Right cardiac atrium (tissue), 5 donors: Measurements from ENCODE around the gene FUNDC2. TPM values are rescaled to one million over a fixed set of nuclear protein-coding genes. Genes with fewer than 3 reads are reported as not detected.

Experiments
- ATAC-seq, 2 donors: fragments of 200-7000 bp; cut with Tn5 transposase; one replicate each; pipeline versions ENCODE4 v1.8.0 to v1.9.1; 2020; ENCODE audit warnings: moderate library complexity in 2 of 2, mild to moderate bottlenecking in 1 of 2
- DNase-seq, 3 donors: peaks; one replicate each; pipeline ENCODE4 v3.0.0-alpha.2; 2020
- H3K27ac ChIP-seq: one replicate; pipeline ENCODE4 v1.5.1; 2013; ENCODE audit warnings: mild to moderate bottlenecking, low read length, control low read depth, moderate library complexity
- H3K27me3 ChIP-seq: one replicate; pipeline ENCODE4 v1.6.1; 2013; ENCODE audit not compliant: control insufficient read depth, insufficient read depth
- H3K4me1 ChIP-seq: one replicate; pipeline ENCODE4 v1.6.1; 2013; ENCODE audit warnings: low read length; ENCODE audit not compliant: control insufficient read depth, insufficient read depth
- H3K4me3 ChIP-seq: one replicate; pipeline ENCODE4 v1.5.1; 2013; ENCODE audit warnings: low read length, control low read depth
- H3K9me3 ChIP-seq: one replicate; pipeline ENCODE4 v1.6.1; 2013; ENCODE audit warnings: low read length; ENCODE audit not compliant: control insufficient read depth
- WGBS: extraction: QIAGEN DNeasy Blood & Tissue Kit; methylation state at CpG from one replicate; pipeline ENCODE4 v1.1.7; 2013; 5-methylcytosine and 5-hydroxymethylcytosine counted together
- intact Hi-C, 4 donors: fragments of 100-400 bp; cut with DNase I; formaldehyde crosslinking; loops; one replicate each; pipeline versions ENCODE4 v1.11.0 to v1.14.0; 2022 to 2023
- polyA plus RNA-seq: library from polyadenylated mRNA; stranded (reverse); fragments of 200-250 nt; gene quantifications from one replicate; pipeline ENCODE4 v1.2.3, GENCODE V29; 2013
- total RNA-seq, 4 donors: library from RNA; stranded (reverse); fragmentation: NEBNext Ultra II Directional; extraction: Animal tissue kit (Norgen Biotek cat#: 25700); gene quantifications; one replicate each; pipeline ENCODE4 v1.2.1, GENCODE V29; 2021
- donor health status: healthy with polysubstance abuse.
- donor health status: DM: no; HTN: yes; CAD: no.
- donor health status: DM: no; HTN: no; CAD: no.
- donor health status: DM: no; HTN: yes; CAD: no; lungs with severe emphysema.
- donor health status: DM: yes; HTN: yes; CAD: no.

The FUNDC2 gene
- total and polyA plus RNA-seq, 5 donors, result 262 to 384 (median 291) TPM

DNA sequence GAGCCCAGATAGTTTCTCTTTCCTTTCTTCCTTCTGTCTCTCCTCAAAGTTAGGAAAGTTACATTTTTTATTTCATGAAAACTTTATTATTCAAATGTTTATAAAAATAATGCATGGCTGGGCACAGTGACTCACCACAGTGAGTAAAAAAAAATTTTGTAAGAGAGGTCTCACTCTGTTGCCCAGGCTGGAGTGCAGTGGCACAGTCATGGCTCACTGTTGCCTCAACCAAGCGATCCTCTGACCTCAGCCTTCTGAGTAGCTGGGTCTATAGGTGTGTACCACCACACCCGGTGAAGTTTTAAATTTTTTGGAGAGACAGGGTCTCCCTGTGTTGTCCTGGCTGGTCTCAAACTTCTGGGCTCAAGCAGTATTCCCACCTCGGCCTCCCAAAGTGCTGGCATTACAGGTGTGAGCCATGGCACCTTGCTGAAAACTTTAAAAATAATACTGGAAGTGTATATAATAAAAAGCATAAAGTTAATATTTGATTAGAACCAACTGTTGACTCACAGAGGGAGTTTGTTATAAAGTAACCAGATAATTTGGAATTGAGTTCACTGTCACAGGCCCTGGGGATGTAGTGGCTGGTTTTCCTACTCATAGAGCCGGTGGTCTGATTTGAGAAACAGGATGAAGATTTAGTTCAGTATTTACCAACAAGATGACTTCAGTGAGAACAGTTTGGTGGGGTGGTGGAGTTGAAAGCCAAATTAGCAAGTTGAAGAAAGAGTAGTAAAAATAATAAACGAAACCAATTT is 26.3 kb downstream of the FUNDC2 start:
- H3K9me3 ChIP-seq, result no peaks in the 10 kb centered on the region
- DNase-seq (no peak), ATAC-seq (no peak)
- peaks cover 4% of the 10 kb centered on the region for H3K4me1 ChIP-seq
- H3K27ac ChIP-seq, result no peak overlapping the region
- H3K4me3 ChIP-seq, result no peak overlapping the region
- intact Hi-C loops, result loop anchor here in 1 of 4 donors (10.0 kb wide), 1 partner anchor 68 kb away; no protein-coding TSS in a partner anchor
- H3K27me3 ChIP-seq, result no peaks in the 10 kb centered on the region
- WGBS, result 90% methylated on average over 5 of the region's 5 CpGs

DNA sequence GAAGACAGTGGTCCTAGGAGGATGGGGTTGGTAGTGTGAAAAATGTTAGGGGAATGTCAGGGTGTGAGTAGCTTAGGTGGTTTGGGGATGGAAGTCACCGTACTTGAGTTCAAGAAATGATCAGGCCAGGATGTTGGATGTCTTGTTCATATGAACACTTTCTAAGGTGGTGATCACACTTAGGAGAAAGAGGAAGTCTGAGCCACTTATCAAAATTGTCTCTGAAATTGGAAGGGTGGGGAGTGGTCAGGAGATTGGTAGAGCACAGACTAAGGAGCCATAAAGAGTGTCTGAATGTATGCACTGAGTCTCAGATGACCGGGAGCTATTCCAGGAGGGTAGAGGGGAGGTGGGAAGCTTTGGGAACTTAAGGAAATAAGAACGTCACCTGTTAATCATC is 27.0 kb downstream of the FUNDC2 start:
- intact Hi-C loops, result loop anchor here in 1 of 4 donors (10.0 kb wide), 1 partner anchor 69 kb away; no protein-coding TSS in a partner anchor
- ATAC-seq, result no peak

DNA sequence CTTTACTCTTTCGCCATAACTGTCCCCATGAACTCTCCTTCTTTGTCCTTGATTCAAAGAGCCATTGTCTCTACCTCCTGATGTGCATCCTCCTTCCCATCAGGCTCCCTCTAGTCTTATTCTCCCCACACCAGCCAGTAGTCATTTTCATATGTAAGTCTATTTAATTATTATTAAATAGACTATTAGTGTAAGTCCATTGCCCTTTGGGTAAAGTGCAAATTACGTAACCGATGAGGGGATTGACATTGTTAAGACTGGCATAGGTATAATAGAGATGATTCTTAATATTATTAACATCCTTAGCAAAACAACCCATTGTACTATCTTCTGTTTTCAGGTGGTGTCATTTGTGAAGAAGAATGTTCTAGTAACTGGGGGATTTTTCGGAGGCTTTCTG is 27.6 kb downstream of the FUNDC2 start:
- no peak overlapping the region for H3K4me3 ChIP-seq
- intact Hi-C loops, result loop anchor here in 1 of 4 donors (10.0 kb wide), 1 partner anchor 69 kb away; no protein-coding TSS in a partner anchor
- H3K27ac ChIP-seq, result no peak overlapping the region
- DNase-seq, result no peak
- 89% methylated on average over 4 of the region's 4 CpGs for WGBS
- H3K9me3 ChIP-seq, result no peaks in the 10 kb centered on the region
- ATAC-seq, result no peak
- H3K4me1 ChIP-seq, result peaks cover 2% of the 10 kb centered on the region
- no peaks in the 10 kb centered on the region for H3K27me3 ChIP-seq

More for the DNA sequence above, 27.0 kb downstream of the FUNDC2 start:
- H3K27me3 ChIP-seq, result no peaks in the 10 kb centered on the region
- whole genome bisulfite sequencing, result 93% methylated on average over 3 of the region's 3 CpGs
- H3K9me3 ChIP-seq, result no peaks in the 10 kb centered on the region
- no peak overlapping the region for H3K27ac ChIP-seq
- peaks cover 4% of the 10 kb centered on the region for H3K4me1 ChIP-seq
- no peak for DNase-seq
- H3K4me3 ChIP-seq, result no peak overlapping the region

DNA sequence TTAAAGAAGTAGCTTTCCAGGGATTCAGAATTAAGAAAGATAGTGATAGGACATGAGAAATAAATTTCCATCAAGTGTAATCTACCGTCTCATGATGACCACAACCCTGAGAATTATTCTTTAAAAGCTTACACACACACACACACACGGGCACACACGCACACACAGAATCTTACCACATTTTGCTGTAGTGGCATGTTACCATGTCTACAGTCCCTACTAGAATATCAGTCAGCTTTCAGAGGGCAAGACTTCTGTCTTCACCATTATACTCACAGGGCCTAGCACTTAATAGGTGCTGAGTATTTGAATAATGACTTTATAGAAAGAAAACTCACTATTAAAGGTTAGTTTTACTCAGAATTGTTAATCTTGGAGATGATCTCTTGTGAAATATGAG is 28.9 kb downstream of the FUNDC2 start:
- H3K9me3 ChIP-seq, result no peaks in the 10 kb centered on the region
- DNase-seq (no peak), ATAC-seq (no peak)
- intact Hi-C loops, result loop anchor here in 3 of 4 donors (5.0 to 10.0 kb wide), 3 partner anchors 68 to 73 kb away; no protein-coding TSS in a partner anchor
- H3K4me1 ChIP-seq, result peaks cover 2% of the 10 kb centered on the region
- H3K4me3 ChIP-seq, result no peak overlapping the region
- no peaks in the 10 kb centered on the region for H3K27me3 ChIP-seq
- 93% methylated on average over 3 of the region's 3 CpGs for WGBS
- no peak overlapping the region for H3K27ac ChIP-seq

DNA sequence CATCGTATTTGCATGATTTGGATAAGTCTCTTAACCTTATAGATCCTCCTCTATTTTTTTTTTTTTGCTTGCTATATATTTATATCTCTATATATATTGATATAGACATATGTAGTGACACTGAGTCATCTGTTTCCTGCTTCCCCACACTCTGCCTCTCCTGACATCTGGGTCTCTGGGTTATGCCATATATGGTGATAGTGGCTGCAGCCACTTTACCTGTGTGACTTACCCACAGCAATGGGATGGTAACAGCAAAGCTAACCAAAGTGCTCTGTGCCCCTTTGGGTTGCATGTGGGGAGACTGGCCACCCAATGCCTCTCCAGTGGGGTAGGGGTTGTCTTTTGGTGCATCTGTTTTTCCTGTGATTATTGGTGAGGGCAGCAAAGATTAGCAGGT is 29.8 kb downstream of the FUNDC2 start:
- H3K27ac ChIP-seq, result no peak overlapping the region
- ATAC-seq, result no peak
- no peak overlapping the region for H3K4me3 ChIP-seq
- WGBS, result 91% methylated on average over 1 of the region's 1 CpG
- intact Hi-C loops, result loop anchor here in 3 of 4 donors (5.0 to 10.0 kb wide), 3 partner anchors 69 to 74 kb away; no protein-coding TSS in a partner anchor
- no peak for DNase-seq
- H3K4me1 ChIP-seq, result peaks cover 2% of the 10 kb centered on the region
- no peaks in the 10 kb centered on the region for H3K9me3 ChIP-seq
- no peaks in the 10 kb centered on the region for H3K27me3 ChIP-seq

DNA sequence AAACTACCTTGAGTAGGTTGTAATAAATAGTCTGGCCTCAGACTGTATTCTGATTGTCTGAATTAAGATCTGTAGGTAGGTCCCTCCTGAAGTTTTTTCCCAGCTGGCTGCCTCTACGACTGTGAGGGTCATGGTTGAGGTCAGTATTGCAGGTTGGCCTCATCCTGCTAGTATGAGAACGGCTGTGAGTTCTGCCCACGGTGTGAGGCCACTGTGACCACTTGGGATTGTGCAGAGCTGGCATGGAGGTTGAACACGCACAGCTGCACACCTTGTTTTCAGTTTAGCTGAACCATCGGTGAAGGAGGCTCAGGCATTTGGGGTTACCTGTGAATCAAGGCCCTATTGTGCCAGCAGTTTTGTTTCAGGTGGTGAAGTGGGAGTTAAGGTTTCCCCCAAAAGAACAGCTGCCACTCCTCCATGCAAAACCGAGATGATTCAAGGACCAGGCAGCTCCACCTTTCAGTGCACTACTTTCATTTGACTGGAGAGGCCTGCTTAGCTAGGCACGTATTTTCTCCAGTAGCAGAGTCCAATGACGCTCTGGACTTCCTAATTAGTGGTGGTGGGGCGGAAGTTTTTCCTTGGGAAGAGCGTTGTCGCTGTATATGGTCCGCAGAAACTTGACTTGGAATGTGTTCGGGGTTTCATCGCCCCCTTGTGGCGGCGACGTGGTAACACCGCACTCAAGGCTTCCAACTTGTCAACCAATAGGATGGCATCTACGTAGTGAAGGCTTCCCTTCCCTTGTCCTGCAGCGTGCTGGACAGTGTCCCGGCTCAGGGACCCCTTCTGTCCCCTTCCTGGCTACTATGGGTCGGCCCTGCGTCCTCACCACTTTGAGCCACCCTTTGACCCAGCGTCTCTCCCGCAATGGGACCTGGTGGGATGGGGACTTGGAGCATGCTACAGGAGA is 30.5 kb downstream of the FUNDC2 start:
- no peaks in the 10 kb centered on the region for H3K27me3 ChIP-seq
- no peaks in the 10 kb centered on the region for H3K9me3 ChIP-seq
- 13% methylated on average over 25 of the region's 25 CpGs for WGBS
- H3K4me1 ChIP-seq, result peaks cover 2% of the 10 kb centered on the region
- no peak overlapping the region for H3K4me3 ChIP-seq
- peak; percentile 86 to 91 for ATAC-seq
- peak overlapping the region; percentile 5 for H3K27ac ChIP-seq
- intact Hi-C loops, result loop anchor here in 3 of 4 donors (5.0 to 10.0 kb wide), 3 partner anchors 70 to 75 kb away; no protein-coding TSS in a partner anchor
- DNase-seq, result peak; percentile 55 to 84 (median 82)

DNA sequence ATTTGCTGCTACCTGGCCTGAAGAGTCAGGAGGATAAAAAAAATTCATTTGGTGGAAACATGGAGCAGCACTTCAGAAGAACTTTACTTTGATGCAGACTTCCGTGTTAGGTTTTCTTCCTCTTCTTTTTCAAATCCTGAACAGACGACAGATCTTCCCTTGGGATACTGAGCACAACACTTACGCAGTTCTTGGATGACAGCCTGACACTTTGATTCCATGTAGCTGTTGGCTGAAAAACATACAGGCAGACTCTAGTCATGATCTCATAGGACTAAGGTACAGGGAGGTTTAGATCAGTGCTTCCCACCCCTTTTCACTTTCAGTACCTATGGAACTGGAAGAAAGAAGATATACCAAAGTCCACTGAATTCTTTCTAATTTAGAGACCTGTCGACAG is 35.1 kb downstream of the FUNDC2 start:
- ATAC-seq, result no peak

DNA sequence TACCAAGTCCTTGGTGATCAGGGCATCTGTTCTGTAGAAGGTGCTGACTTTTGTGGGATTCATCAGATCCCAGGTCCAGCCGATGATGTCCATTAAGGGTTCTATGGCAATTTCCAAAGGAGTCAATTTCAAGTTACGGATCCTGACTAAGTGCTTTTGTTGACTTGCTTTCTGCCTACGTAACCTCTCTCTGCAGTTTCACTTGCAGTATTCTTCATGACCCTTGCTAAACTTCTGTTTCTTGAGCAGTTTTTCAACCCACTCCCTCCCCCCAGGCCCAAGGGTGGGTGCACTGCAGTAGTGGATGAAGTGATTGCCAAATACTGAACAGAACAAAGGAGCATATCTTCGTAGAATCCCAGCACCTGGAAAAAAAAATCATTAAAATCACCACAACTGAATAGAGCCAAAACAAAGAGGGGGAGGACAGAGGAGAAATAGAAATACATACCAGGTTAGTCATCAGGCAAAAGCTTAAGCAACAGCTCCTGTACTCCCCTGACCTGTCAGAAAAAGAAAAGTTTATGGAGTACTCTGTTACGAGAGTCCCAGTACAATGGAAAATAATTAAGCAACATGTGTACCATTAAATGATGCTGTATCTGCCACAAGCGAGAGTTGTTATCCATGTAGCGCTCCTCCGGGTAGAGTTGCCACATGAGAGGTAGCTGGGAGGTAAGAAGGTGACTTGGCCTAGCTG is 38.5 kb downstream of the FUNDC2 start:
- DNase-seq, result no peak
- Histone ChIP-seq H3K4me1 (no peaks in the 10 kb centered on the region), H3K27ac (no peak overlapping the region), H3K27me3 (no peaks in the 10 kb centered on the region), H3K9me3 (no peaks in the 10 kb centered on the region), H3K4me3 (no peak overlapping the region)
- intact Hi-C loops, result loop anchor here in 1 of 4 donors (10.0 kb wide), 1 partner anchor 80 kb away; no protein-coding TSS in a partner anchor
- 93% methylated on average over 8 of the region's 8 CpGs for WGBS
- ATAC-seq, result no peak

More for the DNA sequence above, 35.1 kb downstream of the FUNDC2 start:
- H3K27ac ChIP-seq, result no peak overlapping the region
- H3K4me3 ChIP-seq, result no peak overlapping the region
- 47% methylated on average over 4 of the region's 4 CpGs for WGBS
- H3K4me1 ChIP-seq, result peaks cover 2% of the 10 kb centered on the region
- H3K27me3 ChIP-seq, result no peaks in the 10 kb centered on the region
- no peaks in the 10 kb centered on the region for H3K9me3 ChIP-seq
- intact Hi-C loops, result loop anchor here in 1 of 4 donors (10.0 kb wide), 1 partner anchor 77 kb away; no protein-coding TSS in a partner anchor
- no peak for DNase-seq

DNA sequence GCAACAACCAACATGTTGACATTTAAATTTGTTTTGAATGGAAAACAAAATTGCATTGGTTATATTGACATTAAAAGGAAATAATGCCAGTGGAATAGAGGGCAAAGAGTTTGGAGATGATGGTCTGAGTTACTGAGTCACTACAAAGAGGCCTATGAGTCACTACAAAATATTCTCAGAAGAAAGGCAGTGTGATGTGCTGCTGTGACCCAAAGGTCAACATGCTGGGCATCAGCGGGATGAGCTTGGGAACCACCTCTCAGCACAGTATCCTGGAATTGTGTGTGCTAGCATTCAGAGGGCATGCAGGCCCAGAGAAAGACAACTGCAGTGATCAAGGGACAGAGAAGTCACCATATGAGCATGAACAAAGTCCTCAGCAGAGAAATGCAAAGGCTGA is 41.5 kb downstream of the FUNDC2 start:
- WGBS, result 44% methylated on average over 1 of the region's 1 CpG
- intact Hi-C loops, result loop anchor here in 1 of 4 donors (10.0 kb wide), 1 partner anchor 83 kb away; no protein-coding TSS in a partner anchor
- Histone ChIP-seq H3K9me3 (no peaks in the 10 kb centered on the region), H3K27me3 (no peaks in the 10 kb centered on the region), H3K27ac (peak overlapping the region; percentile 71), H3K4me1 (no peaks in the 10 kb centered on the region), H3K4me3 (no peak overlapping the region)
- ATAC-seq, result no peak
- no peak for DNase-seq

DNA sequence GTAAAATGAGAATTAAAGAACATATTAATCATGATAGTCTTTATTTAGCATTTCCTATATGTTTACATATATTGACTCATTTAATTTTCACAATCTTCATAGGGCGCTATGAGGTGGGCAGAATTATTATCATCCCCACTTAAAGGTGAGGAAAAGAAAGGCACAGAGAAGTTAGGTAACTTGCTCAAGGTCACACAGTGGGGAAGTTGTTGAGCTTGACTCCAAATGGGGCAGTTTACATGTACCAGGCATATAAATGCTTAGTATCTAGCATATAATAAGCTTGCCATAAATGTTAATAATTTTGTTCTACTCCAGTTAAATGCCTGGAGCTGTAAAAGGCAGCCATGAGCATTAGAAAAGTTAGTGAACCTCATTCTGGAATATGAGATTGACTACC is 42.8 kb downstream of the FUNDC2 start:
- Histone ChIP-seq H3K9me3 (no peaks in the 10 kb centered on the region), H3K27me3 (no peaks in the 10 kb centered on the region), H3K27ac (no peak overlapping the region), H3K4me3 (peak overlapping the region; percentile 80), H3K4me1 (no peaks in the 10 kb centered on the region)
- 97% methylated on average over 1 of the region's 1 CpG for WGBS
- DNase-seq, result no peak
- intact Hi-C loops, result loop anchor here in 1 of 4 donors (10.0 kb wide), 1 partner anchor 85 kb away; no protein-coding TSS in a partner anchor
- ATAC-seq, result no peak
